Stimulated activated CD8-positive, alpha-beta memory T cell treated with anti-CD3 and anti-CD28 coated beads, Interleukin-4, amount 100 ng/mL, for 48 hours (primary cell): ENCODE results near the gene ADAP1.
A peak's percentile ranks its signal among the peaks of the same experiment; 100 is the strongest.
"Not testable (repeated sequence)": the region's sequence is repeated elsewhere in the genome, so short reads cannot be mapped to it uniquely, and the experiment has no call there.

Source experiments
- DNase-seq: peaks from one replicate; pipeline ENCODE4 v3.0.0-alpha.2; 2020

The ADAP1 gene, protein sequence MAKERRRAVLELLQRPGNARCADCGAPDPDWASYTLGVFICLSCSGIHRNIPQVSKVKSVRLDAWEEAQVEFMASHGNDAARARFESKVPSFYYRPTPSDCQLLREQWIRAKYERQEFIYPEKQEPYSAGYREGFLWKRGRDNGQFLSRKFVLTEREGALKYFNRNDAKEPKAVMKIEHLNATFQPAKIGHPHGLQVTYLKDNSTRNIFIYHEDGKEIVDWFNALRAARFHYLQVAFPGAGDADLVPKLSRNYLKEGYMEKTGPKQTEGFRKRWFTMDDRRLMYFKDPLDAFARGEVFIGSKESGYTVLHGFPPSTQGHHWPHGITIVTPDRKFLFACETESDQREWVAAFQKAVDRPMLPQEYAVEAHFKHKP

GRCh38 chr7:954330-955238, at the start of gene ADAP1:
Gene ADAP1 (minus strand): TSS chr7:954680. CDS start chr7:954477, 203 bp downstream.
- peak; percentile 67 for DNase-seq

GRCh38 chr7:1002445-1002844, 48.0 kb upstream of the ADAP1 start:
- DNase-seq: not testable (repeated sequence)

GRCh38 chr7:1002026-1002425, 47.5 kb upstream of the ADAP1 start:
- DNase-seq: not testable (repeated sequence)

DNA sequence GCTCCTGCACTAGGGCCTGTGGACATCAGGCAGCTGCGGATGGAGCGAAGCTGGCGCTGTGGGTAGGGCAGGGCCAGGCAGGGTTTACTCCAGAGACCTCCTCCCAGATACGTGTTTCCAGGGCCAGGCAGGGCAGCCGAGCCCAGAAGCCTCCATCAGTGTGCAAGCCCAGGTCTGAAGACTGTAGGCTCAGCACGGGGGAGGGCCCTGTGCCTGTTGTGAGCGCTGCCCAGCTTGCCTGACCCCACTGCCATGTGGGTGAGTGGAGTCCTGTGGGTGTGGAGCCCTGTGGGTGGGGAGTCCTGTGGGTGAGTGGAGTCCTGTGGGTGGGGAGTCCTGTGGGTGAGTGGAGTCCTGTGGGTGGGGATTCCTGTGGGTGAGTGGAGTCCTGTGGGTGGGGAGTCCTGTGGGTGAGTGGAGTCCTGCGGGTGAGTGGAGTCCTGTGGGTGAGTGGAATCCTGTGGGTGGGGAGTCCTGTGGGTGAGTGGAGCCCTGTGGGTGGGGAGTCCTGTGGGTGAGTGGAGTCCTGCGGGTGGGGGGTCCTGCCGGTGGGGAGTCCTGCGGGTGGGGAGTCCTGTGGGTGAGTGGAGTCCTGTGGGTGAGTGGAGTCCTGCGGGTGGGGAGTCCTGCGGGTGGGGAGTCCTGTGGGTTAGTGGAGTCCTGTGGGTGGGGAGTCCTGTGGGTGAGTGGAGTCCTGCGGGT, 46.7 kb upstream of the ADAP1 start:
- DNase-seq: not testable (repeated sequence)

DNA sequence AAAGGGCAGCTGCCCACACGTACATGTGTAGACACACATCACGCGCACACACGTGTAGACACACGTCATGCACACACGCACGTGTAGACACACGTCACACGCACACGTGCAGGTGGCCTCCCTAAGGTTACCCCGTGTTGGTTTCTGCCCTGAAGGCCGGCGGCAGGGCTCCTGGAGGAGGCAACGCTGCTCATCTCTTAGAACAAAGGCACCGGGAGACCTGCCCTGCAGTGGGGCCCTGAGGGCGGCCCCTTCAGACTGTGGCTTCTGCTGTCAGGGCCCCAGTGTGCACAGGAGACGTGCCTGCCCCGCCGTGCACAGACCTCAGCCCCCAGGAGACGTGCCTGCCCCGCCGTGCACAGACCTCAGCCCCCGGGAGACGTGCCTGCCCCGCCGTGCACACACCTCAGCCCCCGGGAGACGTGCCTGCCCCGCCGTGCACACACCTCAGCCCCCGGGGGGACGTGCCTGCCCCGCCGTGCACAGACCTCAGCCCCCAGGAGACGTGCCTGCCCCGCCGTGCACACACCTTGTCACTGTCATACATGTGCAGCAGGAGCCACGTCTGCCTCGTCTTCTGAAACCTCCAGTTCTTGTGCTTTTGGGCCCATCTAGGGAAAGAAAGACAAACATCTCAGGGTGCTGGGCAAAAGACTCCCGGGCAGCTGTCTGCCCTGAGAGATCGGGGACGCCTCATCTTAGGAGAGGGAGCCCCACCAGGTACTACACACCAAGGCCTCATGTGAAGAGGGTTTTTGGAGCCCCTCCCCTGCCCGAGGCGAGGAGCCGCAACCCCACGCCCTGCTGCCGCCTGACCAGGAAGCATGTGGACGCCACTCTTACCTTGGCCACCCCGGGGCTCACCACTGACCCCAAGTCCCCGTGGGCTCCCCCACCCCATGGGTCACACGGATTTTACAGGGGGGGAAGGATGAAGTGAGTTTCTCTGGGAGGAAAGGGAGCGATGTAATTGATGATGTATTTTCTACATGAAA, 45.8 kb upstream of the ADAP1 start:
- no peak for DNase-seq

GRCh38 chr7:999149-999879, 44.8 kb upstream of the ADAP1 start:
- DNase-seq: no peak

DNA sequence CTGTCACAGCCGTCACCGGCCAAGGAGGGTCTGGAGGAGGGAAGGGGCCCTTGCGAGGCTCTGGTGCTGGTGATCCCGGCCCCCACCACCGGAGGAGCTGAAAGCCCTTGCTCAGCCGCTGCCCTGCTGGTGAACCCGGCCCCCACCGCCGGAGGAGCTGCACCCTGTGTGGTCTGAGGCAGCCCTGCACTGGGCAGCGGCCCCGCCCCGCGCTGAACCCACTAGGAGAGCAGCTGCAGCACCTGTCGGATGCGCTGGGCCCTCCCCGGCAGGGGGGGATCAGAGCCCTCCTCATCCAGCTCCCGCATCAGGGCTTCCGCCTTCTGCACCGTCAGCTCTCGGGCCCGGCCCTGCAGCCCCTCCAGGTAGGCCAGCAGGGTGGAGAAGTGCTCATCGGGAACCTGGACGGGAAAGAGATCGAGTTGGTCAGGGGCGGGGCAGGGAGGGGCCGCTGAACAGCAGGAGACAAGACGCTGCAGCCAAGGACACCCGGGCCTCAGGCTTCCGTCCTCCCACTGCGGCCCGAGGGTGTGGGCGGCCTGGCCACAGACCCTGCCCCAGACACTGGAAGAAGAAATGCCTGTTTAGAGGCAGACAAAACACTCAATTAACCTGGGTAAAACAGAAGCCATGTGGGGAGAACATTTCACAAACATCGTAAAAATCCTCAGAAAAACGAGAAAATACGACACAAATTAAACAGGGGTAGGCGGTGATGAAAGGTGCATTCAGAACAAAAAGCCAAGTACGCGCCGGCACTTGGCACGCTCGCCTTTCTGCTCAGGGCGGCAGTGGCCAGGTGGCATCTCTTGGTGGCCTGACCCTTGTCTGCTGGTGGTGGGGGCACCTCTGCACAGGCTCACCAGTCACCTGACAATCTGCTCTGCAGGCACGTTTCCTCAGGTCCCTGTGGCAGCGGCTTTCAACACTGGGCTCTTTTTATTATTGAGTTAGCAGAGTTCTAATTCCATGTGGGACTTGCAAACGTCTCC, 43.2 kb upstream of the ADAP1 start:
- no peak for DNase-seq

DNA sequence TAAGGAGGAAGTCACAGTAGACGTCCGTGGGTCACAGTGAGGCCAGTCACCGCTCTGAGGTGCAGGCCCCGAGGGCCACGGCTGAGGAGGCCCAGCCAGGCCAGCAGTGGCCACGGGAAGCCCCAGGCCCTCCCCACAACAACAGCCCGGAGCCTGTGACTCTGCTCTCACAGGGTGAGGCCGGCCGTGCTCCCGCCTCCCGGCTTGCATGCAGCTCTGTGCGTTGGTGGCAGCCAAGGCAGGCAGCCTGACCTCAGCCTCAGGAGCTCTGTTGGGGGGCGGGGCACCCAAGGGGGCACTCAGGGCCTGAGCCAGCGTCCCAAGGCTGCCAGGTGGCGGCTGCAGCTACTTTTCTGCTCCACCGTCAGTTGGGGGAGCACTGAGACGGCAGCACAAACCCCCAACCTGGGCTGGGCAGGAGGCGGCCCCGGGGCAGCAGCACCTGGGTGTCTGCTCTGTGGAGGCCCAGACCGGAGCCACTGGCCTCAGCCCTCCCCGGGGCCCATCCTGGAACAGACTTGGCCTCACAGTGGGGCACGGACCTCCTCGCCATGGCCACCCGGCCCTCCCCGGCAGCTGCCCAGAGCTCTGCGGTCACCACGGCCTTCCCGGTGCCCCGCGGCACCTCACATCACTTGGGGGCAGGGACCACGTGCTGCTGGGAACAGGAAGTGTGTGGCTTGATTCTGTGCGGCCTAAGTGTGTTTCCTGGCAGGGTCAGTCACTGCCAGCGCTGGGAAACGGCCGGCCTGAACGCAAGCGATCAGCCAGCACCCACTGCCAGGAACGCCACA, 41.8 kb upstream of the ADAP1 start:
- no peak for DNase-seq

DNA sequence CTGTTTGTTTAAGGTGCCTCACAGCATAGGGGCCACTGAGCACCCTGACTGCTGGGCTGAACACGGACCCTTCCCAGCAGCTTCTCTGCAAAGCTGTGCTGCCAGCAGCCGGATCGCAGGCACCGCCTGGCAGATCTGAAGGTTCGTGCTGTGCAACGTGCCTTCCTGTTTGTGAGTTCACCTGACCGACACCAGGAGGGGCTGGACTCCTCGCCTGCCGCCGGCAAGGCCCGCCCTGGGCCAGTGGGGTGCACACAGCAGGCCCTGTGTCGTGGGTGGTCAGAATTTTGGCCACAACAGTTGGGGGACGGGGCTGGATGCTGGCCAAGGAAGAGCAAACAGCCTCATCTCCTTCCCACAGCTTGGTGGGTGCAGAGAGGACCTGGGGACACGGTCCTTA, 41.1 kb upstream of the ADAP1 start:
- no peak for DNase-seq

- no peak for DNase-seq
Measured at GRCh38 chr7:994592-995308, 40.3 kb upstream of the ADAP1 start.

- peak; percentile 97 for DNase-seq
Measured at GRCh38 chr7:992709-993607, 38.5 kb upstream of the ADAP1 start.

GRCh38 chr7:991729-992656, 37.5 kb upstream of the ADAP1 start:
- no peak for DNase-seq

DNA sequence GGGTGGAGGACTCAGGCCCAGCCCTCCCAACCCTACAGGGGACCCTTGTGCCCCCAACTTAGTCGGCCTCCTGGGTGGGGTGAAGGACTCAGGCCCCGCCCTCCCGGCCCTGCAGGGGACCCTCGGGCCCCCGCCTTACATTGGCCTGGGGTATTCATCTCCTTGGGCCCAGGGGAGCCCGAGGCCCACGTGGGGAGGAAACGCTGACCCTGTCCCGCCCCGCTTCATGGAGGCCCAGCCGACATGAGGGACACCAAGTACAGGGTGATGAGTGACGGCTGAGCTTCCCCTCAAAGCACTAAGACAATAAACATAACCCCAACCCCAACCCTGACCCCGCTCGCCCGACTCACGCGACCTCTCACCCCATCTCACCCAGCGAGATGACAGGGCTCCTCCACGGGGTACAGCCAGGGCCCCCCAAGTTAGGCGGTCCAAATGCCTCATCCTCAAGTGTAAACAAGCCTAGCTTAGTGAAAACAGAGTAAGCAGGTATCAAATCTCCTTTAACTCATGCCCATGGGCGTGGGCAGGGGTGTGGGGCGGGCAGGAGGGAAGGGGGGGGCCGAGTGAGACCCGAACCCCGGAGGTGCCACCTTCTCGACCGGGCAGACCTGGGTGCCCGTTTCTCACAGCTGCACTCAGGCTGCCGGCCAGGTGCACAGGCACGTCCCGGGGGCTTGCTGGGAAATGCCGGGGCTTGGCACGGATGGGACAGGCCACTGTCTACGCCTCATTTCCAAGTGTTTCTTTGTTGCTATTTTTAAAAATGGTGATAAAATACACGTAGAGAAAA, 36.7 kb upstream of the ADAP1 start:
- DNase-seq: no peak

DNA sequence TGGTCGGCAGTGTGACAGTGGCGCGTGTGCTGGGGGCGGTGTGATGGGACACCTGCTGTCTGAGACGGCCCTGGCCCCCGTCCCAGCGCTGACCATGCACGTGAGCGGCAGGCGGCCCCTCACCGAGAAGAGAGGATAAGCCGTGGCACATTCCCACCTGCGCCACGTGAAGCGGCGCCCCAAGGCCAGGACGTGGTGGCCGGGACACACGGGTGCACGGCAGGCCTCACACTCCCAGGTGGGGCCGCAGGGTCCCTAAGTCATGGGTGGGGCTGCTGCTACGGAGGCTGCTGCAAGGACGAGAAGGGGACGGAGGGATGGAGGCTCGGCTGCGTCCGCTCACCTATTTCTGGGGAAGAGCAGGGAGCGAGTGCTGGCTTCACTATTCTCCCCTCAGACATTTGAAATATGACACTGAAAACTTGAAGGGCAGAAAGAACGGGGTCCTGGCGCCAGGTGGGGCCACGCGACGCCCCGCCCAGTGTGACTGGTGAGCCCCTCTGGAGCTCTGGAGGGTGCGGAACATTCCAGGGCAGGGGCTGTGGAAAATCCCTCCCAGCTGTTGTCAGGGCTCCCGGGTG, 36.0 kb upstream of the ADAP1 start:
- DNase-seq: no peak

DNA sequence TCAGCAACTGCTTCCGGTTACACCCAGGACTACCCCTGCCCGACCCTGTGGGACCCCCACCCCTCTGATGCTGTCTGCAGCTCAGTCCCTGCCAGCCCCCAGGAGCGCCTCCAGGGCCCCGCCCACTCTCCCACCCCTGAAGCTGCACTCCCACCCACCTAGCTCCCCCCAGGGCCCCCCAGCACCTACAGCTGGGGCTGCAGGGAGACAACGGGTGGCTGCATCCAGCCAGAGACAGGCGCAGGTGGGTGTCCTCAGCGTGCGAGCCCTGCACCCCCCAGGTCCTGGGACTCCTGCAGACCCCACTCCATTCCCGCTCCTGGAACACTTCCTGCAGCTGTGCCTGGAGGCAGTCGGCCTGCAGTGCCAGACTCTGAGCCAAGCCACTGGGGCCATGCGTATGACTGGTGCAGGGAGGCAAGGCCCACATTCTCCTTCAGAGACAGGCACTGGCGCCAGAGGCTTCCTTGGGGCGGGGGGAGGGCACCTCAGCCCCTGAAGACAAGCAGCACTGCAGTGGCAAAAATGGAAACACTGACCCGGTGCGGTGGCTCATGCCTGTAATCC, 34.6 kb upstream of the ADAP1 start:
- no peak for DNase-seq
